GM06990 (cell line): Measurements from ENCODE around the gene DNAJC18.

Experiments used
- DNase-seq: peaks from one replicate; pipeline ENCODE4 v3.0.0-alpha.2; 2011; ENCODE audit not compliant: insufficient read length; ENCODE audit errors: extremely low read depth
- H3K27me3 ChIP-seq: replicated peaks from 2 replicates; pipeline ENCODE4 v1.6.0; 2011; ENCODE audit warnings: low read length; ENCODE audit not compliant: control insufficient read depth, insufficient read depth
- H3K36me3 ChIP-seq: 2 replicates; pipeline ENCODE4 v1.5.1; 2011; ENCODE audit warnings: low read length; ENCODE audit not compliant: control insufficient read depth, insufficient read depth
- H3K4me3 ChIP-seq: replicated peaks from 2 replicates; pipeline ENCODE4 v1.5.1; 2011; ENCODE audit warnings: low read depth, mild to moderate bottlenecking, control low read depth, low read length
- CTCF ChIP-seq: IDR thresholded peaks from 2 replicates; pipeline ENCODE4 v1.5.1; 2011; ENCODE audit warnings: low read length, control low read depth, mild to moderate bottlenecking, inconsistent platforms; ENCODE audit not compliant: insufficient read depth, poor library complexity, severe bottlenecking

Gene DNAJC18

GRCh38 chr5:139377226-139377625 lies 62.1 kb downstream of the DNAJC18 start:
- DNase-seq, result no peak
- TF ChIP-seq CTCF, result no peak
- Histone ChIP-seq H3K4me3 (no peak overlapping the region), H3K27me3 (no peaks in the 10 kb centered on the region), H3K36me3 (no peaks in the 10 kb centered on the region)

- Histone ChIP-seq H3K27me3 (no peaks in the 10 kb centered on the region), H3K36me3 (no peaks in the 10 kb centered on the region), H3K4me3 (no peak overlapping the region)
- no peak for TF ChIP-seq CTCF
- no peak for DNase-seq
These were observed 63.0 kb downstream of the DNAJC18 start for GRCh38 chr5:139376364-139376763.

GRCh38 chr5:139374909-139375308 lies 64.4 kb downstream of the DNAJC18 start:
- Histone ChIP-seq H3K36me3 (no peaks in the 10 kb centered on the region), H3K27me3 (no peaks in the 10 kb centered on the region), H3K4me3 (no peak overlapping the region)
- DNase-seq, result no peak
- TF ChIP-seq CTCF, result no peak

- TF ChIP-seq CTCF, result no peak
- Histone ChIP-seq H3K27me3 (no peaks in the 10 kb centered on the region), H3K4me3 (no peak overlapping the region), H3K36me3 (peaks cover under 1% of the 10 kb centered on the region)
- DNase-seq, result no peak
These were observed 67.6 kb downstream of the DNAJC18 start for GRCh38 chr5:139371482-139372435.

GRCh38 chr5:139369181-139369580 lies 70.1 kb downstream of the DNAJC18 start:
- H3K36me3 ChIP-seq, result peaks cover 4% of the 10 kb centered on the region
- H3K27me3 ChIP-seq, result no peaks in the 10 kb centered on the region
- DNase-seq, result no peak
- H3K4me3 ChIP-seq, result no peak overlapping the region
- TF ChIP-seq CTCF, result no peak
